ENCODE data around the gene ACTR3.

DNA sequence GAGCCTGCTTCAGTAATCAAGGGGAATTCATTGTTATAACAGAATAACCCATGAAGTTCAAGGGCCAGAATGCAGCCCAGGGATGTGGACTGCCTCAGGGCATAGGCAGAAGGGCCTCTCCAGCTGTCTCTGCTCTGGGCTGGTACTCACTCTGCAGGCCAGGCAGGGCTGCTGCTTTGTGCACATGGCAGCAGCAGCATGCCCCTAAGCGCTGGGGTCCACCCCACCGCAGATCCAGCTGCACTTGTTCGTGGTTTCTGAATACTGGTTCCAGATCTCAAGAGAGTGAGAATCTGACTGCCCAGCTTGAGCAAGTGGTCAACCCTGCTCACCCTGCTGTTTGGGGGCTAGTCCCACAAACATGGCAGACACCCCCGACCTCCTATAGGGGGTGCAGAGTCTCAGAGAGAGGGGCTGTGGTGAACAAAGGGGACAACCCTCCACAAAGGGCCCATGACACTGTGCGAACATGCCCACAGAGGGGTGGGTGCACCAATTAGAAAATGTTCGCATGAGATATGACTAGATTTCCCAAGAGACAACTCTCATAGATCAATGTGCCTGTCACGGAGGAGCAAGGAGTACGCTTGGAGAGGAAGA, 87.3 kb downstream of the ACTR3 start:
- TF ChIP-seq POLR2A (IDR thresholded peaks at IDR 0.05) (no peak), EP300 (IDR thresholded peaks at IDR 0.05) (no peak), POLR2AphosphoS5 (IDR thresholded peaks at IDR 0.05) (no peak)
- TF ChIP-seq, protein P1, sequence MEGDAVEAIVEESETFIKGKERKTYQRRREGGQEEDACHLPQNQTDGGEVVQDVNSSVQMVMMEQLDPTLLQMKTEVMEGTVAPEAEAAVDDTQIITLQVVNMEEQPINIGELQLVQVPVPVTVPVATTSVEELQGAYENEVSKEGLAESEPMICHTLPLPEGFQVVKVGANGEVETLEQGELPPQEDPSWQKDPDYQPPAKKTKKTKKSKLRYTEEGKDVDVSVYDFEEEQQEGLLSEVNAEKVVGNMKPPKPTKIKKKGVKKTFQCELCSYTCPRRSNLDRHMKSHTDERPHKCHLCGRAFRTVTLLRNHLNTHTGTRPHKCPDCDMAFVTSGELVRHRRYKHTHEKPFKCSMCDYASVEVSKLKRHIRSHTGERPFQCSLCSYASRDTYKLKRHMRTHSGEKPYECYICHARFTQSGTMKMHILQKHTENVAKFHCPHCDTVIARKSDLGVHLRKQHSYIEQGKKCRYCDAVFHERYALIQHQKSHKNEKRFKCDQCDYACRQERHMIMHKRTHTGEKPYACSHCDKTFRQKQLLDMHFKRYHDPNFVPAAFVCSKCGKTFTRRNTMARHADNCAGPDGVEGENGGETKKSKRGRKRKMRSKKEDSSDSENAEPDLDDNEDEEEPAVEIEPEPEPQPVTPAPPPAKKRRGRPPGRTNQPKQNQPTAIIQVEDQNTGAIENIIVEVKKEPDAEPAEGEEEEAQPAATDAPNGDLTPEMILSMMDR (IDR thresholded peaks at IDR 0.05) = no peak
